GM19328 (cell line): ENCODE data around the gene ZNF574.
"Not testable (repeated sequence)": the region's sequence is repeated elsewhere in the genome, so short reads cannot be mapped to it uniquely, and the experiment has no call there.

Experiments used
- ATAC-seq: cut with Tn5 transposase; IDR thresholded peaks from one replicate; pipeline ENCODE4 v1.9.1; 2021; ENCODE audit warnings: mild to moderate bottlenecking, moderate library complexity; ENCODE audit not compliant: unreplicated experiment

Gene ZNF574

GRCh38 chr19:42075616-42076379, at the start of gene ZNF574:
Gene ZNF574 (plus strand): TSS chr19:42076166. CDS start chr19:42078607, 2,441 bp downstream.
- ATAC-seq, result peak; percentile 91

GRCh38 chr19:42028304-42029216, 47.4 kb upstream of the ZNF574 start:
- ATAC-seq, result no peak

- ATAC-seq, result no peak
These were observed 45.1 kb upstream of the ZNF574 start for GRCh38 chr19:42030645-42031440.

- ATAC-seq, result no peak
These were observed 43.5 kb upstream of the ZNF574 start for GRCh38 chr19:42032431-42032830.

GRCh38 chr19:42033413-42033812, 42.6 kb upstream of the ZNF574 start:
- ATAC-seq, result no peak

GRCh38 chr19:42034640-42035391, 41.1 kb upstream of the ZNF574 start:
- ATAC-seq, result not testable (repeated sequence)

GRCh38 chr19:42037649-42038048, 38.3 kb upstream of the ZNF574 start:
- ATAC-seq, result no peak

- no peak for ATAC-seq
These were observed 37.3 kb upstream of the ZNF574 start for GRCh38 chr19:42038666-42039065.

GRCh38 chr19:42040031-42040430, 35.9 kb upstream of the ZNF574 start:
- ATAC-seq, result no peak

GRCh38 chr19:42040491-42040890, 35.5 kb upstream of the ZNF574 start:
- not testable (repeated sequence) for ATAC-seq

- ATAC-seq, result no peak
These were observed 33.4 kb upstream of the ZNF574 start for GRCh38 chr19:42042455-42043170.

- ATAC-seq, result no peak
These were observed 30.4 kb upstream of the ZNF574 start for GRCh38 chr19:42045575-42045974.

- no peak for ATAC-seq
These were observed 27.0 kb upstream of the ZNF574 start for GRCh38 chr19:42048992-42049391.

GRCh38 chr19:42051166-42052115, 24.5 kb upstream of the ZNF574 start:
- ATAC-seq, result no peak

GRCh38 chr19:42052241-42052863, 23.6 kb upstream of the ZNF574 start:
- ATAC-seq, result no peak

- ATAC-seq, result no peak
These were observed 22.7 kb upstream of the ZNF574 start for GRCh38 chr19:42053037-42053935.

- no peak for ATAC-seq
These were observed 21.8 kb upstream of the ZNF574 start for GRCh38 chr19:42054205-42054604.
